GM21528 (cell line): Measurements from ENCODE around the gene AKT3.
"Not testable (repeated sequence)": the region's sequence is repeated elsewhere in the genome, so short reads cannot be mapped to it uniquely, and the experiment has no call there.

Experiments used
- ATAC-seq: cut with Tn5 transposase; IDR thresholded peaks from one replicate; pipeline ENCODE4 v1.9.1; 2021; ENCODE audit warnings: mild to moderate bottlenecking, moderate library complexity; ENCODE audit not compliant: unreplicated experiment, low FRiP score

Gene AKT3

DNA sequence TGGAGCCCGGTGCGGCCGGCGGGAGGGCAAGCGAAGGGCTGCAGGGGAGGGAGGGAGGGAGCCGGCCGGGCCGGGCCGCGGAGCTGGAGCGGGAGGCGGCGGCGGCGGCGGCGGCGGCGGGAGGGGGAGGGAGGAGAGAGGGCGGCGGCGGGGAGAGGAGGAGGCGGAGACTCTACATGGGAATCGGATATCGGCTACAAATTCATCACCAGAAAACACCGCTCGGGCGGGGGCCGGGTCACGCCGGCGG, at the start of gene AKT3:
Gene AKT3 (minus strand): TSS at position 42 of the 250 bp plus-strand sequence. CDS start 7,073 bp downstream, outside the sequence.
- peak; percentile 60 for ATAC-seq

DNA sequence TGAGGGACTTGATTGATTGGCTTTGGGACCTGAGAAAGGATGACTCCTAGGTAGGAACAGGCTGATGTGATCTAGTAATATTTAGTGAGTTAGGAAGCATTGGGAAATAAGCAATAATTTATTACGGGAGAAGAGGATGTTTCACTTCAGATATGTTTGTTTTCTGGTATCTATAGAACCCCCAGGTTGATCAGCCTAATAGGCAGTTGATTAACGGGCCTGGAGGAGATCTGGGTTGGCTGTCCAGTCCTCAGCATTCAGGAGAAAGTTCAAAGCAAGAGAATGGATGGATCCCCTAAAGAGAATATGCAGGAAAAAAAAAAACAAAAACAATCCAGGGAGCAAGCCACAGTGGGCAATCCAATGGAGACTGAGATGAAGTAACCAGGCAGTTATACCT, 48.2 kb upstream of the AKT3 start:
- no peak for ATAC-seq

- ATAC-seq = no peak
These were observed 46.3 kb upstream of the AKT3 start for GRCh38 chr1:243896313-243896712.

GRCh38 chr1:243892456-243892855, 42.4 kb upstream of the AKT3 start:
- ATAC-seq = no peak

DNA sequence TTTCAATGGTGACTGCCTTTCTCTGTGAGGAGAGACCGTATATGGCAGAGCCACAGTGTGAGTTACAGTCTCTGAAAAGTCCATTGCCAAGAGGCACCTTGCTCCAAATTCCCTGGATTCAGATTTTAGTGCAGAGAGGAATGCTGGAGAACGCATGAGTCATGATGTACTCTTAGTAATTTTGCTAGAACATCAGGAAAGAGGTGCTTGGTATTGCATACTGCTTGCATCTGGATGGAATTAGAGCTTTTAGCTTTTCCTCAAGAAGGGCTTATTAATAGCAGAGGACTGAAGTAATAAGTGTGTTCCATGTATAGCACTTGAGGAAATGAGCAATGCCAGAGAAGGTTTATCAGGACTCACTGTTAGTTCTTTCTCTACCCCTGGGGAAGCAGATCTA, 40.5 kb upstream of the AKT3 start:
- ATAC-seq = no peak

DNA sequence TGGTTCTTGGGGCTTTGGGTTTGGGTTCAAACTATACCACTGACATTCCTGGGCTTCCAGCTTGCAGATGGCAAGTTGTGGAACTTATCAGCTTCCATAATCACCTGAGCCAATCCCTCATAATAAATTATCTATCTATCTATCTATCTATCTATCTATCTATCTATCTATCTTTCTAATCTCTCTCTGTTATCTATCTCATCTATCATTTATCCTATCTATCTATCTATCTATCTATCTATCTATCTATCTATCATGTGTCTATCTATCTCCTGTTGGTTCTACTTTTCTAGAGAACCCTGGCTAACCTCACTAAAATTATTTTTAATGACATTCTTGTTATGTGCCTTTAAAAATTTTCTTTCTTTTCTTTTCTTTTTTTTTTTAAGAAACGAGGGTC, 35.8 kb upstream of the AKT3 start:
- ATAC-seq = no peak

- no peak for ATAC-seq
These were observed 34.6 kb upstream of the AKT3 start for GRCh38 chr1:243884603-243885002.

- no peak for ATAC-seq
These were observed 33.5 kb upstream of the AKT3 start for GRCh38 chr1:243883551-243883950.

GRCh38 chr1:243882276-243882675, 32.2 kb upstream of the AKT3 start:
- ATAC-seq = no peak

GRCh38 chr1:243877058-243877457, 27.0 kb upstream of the AKT3 start:
- ATAC-seq = not testable (repeated sequence)

- no peak for ATAC-seq
These were observed 5.7 kb upstream of the AKT3 start for GRCh38 chr1:243855616-243856318.

DNA sequence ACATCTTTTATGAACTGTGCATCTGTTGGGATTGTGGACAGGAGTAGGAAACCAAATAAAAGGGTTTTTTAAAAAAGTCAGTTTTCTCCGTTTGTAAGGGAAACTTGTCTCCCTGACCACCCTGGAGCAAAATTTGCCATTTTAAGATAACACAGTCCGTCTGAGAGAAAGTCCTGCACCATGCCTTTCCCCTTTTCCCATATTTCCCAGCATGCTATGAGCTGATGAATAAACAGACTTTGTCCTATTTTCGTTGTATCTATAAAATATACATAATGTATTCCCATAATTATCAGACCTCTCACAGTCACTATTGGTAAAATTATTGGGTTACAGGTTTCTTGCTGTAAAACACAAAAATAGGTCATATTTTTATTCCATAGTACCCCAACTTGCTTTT, 1.7 kb upstream of the AKT3 start:
- no peak for ATAC-seq

- no peak for ATAC-seq
These were observed 1.3 kb upstream of the AKT3 start for GRCh38 chr1:243851257-243851756.

DNA sequence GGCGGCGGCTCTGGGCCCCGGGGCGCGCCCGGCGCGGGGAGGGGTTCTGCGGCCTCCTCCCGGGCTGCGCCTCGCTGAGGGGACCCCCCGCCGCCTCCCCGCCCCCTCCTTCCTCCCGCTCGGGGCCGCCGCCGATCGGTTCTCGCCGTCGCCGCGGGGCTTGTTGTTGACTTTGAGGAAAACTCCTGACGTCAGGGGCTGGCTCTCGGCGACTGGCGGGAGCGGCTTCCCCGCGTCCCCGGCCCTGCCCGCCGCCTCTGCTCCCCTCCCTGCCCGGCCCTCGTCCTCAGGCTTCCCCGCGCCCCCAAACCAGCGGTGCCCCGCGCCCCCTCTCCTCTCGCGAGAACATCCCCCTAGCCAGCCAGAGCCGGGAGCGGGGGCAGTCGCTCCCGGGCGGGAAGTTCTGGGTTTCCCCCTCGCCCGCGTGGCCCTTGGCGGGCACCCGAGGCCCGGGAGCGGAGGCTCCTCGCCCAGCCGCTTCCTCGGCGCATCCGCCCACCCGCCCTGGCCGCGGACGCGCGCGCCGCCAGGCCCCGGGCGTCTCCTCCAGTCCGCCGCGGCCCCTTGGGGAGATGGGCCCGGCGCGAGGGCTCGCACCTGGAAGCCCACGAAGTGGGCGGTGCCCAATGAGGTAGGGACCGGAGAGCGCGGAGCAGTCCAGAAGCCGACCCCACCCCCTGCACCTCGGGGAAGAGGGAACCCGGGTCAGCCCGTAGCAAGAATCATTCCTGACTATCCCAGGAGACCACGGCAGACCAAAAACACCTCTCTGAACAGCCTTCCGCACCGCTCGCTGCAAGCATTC, 611 bp upstream of the AKT3 start:
- peak; percentile 53 for ATAC-seq

DNA sequence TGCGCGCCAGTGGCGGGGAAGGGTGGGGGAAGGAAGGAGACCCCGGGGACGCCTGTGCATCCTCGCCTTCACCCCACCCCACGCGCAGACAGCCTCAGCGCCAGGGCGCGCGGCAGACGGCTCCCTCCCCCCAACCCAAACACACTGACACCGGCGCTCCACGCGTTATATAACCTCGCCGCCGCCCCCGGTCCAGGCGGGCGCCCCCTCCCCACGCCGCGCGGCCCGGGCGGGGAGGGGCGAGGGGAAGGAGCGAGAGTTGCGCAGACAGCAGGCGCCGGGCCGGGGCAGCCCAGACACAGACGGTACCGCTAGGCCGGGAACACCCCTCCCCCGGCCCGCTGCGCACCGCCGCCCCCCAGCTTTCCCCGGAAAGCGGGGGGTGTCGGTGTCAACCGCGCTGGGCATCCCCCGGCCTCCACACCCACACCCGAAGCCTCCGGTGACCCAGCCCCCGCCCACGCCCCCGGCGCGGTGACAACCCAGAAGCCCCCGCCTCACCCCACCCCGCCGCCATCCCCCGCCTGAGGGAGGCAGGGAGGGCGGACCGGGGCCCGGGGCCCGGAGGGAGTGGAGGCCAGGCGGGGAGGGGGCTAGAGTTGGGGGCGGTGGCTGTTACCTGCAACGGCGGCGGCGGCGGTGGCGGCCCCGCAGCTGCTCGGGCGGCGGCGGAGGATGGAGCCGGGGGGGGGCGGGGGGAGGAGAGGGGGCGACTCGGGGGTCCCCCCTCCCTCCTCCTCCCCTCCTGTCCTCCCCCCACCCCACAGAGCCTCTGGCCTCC, 432 bp downstream of the AKT3 start:
- peak; percentile 32 for ATAC-seq

DNA sequence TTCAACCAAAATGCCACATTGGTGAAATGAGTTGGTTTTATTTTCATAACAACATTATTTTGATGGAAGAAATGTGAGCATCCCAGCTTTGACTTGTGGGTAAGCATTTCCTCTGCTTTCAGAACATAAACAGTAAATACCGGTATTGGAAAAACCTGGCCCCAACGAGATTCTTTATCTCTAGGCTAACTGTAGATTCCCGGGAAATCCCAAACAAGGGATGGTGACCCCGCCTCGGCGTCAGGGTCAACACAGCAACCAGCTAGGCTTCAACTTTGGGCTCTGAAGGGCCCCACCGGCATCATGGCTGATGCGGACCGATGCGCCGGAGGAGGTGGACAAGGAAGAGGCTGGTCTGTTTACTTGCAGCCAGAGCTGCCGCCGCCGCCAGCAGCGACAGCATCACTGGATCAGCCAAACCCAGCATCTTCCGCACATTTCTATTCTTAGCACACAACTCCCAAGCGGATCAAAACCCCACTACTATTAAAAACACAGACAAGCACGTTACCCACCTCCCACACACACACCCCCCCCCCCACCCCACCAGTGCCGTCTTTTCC, 1.1 kb downstream of the AKT3 start:
- peak; percentile 30 for ATAC-seq

GRCh38 chr1:243848165-243848857, 1.7 kb downstream of the AKT3 start:
- no peak for ATAC-seq

- ATAC-seq = no peak
These were observed 3.3 kb downstream of the AKT3 start for GRCh38 chr1:243846761-243847160.

DNA sequence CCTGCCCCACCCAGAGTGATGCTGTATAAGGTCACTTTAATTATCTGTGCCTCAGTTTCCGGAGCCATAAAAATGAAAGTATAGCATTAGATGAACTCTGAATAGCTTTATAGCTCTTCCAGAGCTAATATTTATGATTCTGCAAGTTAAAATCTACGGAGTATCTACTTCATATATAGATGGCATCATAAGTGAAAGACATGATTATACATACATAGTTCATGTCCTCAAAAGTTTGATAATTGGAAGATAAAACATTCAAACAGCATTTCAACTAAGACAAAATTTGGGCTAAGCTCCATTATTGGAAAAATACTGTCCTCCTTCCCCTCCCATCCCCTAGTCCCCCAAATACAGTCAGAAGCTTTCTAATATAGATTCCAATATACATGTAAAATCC, 4.2 kb downstream of the AKT3 start:
- ATAC-seq = no peak

DNA sequence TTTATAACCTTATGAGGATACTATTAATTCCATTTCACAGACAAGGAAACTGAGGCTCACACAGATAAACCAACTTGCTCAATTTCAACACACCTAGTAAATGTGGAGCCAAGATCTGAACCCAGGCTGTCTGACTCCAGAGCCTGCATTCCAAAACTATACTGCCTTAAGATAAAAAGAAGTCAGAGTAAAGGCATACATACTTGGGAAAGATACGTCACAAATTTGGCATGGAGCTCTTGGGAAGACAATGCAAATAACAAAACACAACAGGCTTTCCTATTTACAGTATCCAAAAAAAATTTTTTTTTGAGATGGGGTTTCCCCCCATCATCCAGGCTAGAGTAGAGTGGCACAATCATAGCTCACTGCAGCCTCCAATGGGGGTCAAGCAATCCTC, 5.9 kb downstream of the AKT3 start:
- no peak for ATAC-seq
